Endothelial cell of umbilical vein (primary cell): Measurements from ENCODE around the gene TCF15. TPM values are rescaled to one million over a fixed set of nuclear protein-coding genes. Genes with fewer than 3 reads are reported as not detected.

Experiments
- BruUV-seq: library from RNA; stranded (reverse); fragments of 400-500 nt; replicated peaks from 2 replicates; lab custom pipeline; 2021; lab: Mats Ljungman, UMichigan
- CTCF ChIA-PET: fragments of 300-600, 350-600 bp; sonication (Branson Sonifier 250); formaldehyde crosslinking; loops from one replicate; lab custom pipeline; 2021; ENCODE audit warnings: antibody characterized with exemption, inconsistent platforms; lab: Charles Lee
- POLR2A ChIA-PET: fragments of 300-600, 350-600 bp; sonication (Branson Sonifier 250); formaldehyde crosslinking; loops from one replicate; lab custom pipeline; 2021; ENCODE audit warnings: antibody characterized with exemption, inconsistent platforms; lab: Charles Lee
- DNase-seq: peaks from one replicate; pipeline ENCODE4 v3.0.0-alpha.2; 2011; ENCODE audit warnings: low read depth, low spot score
- FAIRE-seq: peaks from 2 replicates; lab custom pipeline; 2011; peaks lifted over from hg19 to GRCh38; lab: Jason Lieb, UNC
- H2AFZ ChIP-seq: 2 replicates; pipeline ENCODE4 v1.6.0; 2012; ENCODE audit warnings: low read depth, low read length, control low read depth, inconsistent platforms
- H3K27ac ChIP-seq: 2 replicates; pipeline ENCODE4 v1.5.1; 2011; ENCODE audit warnings: low read depth, mild to moderate bottlenecking, control low read depth, low read length, moderate library complexity; ENCODE audit not compliant: insufficient read depth
- H3K27me3 ChIP-seq, 2 experiments: 2 replicates each; pipeline versions ENCODE4 v1.6.0 to v1.6.1; 2011; ENCODE audit warnings: low read length in 2 of 2, mixed read lengths in 1 of 2; ENCODE audit not compliant: control insufficient read depth in 2 of 2, insufficient read depth in 2 of 2
- H3K36me3 ChIP-seq, 2 experiments: 2 replicates in 1 of 2; 3 replicates in 1 of 2; pipeline ENCODE4 v1.5.1; 2011; ENCODE audit warnings: low read length in 2 of 2, mild to moderate bottlenecking in 1 of 2, moderate library complexity in 1 of 2; ENCODE audit not compliant: control insufficient read depth in 2 of 2, insufficient read depth in 2 of 2; ENCODE audit errors: extremely low read depth in 1 of 2
- H3K4me1 ChIP-seq: 3 replicates; pipeline ENCODE4 v1.5.1; 2011; ENCODE audit warnings: mild to moderate bottlenecking, low read length; ENCODE audit not compliant: control insufficient read depth, insufficient read depth; ENCODE audit errors: extremely low read depth
- H3K4me2 ChIP-seq: 2 replicates; pipeline ENCODE4 v1.6.1; 2011; ENCODE audit warnings: low read length, control low read depth, mixed read lengths; ENCODE audit not compliant: insufficient read depth
- H3K4me3 ChIP-seq, 3 experiments: fragments of 200-600 bp in 1 of 3; sonication (generic), shearing (Covaris generic) in 1 of 3; replicated peaks in 1 of 3; 2 replicates each; pipeline ENCODE4 v1.5.1; 2011 to 2016; ENCODE audit warnings: control low read depth in 3 of 3, low read length in 3 of 3, mild to moderate bottlenecking in 2 of 3, inconsistent platforms in 1 of 3, low read depth in 1 of 3, moderate library complexity in 1 of 3; ENCODE audit not compliant: insufficient read depth in 1 of 3
- H3K79me2 ChIP-seq: 2 replicates; pipeline ENCODE4 v1.6.0; 2012; ENCODE audit warnings: low read length, inconsistent platforms; ENCODE audit not compliant: control insufficient read depth, insufficient read depth
- H3K9ac ChIP-seq: replicated peaks from 2 replicates; pipeline ENCODE3; 2011; ENCODE audit warnings: low read length, control low read depth; ENCODE audit not compliant: insufficient read depth; ENCODE audit errors: extremely low read depth
- H3K9me1 ChIP-seq: replicated peaks from 3 replicates; pipeline ENCODE4 v1.6.0; 2011; ENCODE audit warnings: mild to moderate bottlenecking, low read length; ENCODE audit not compliant: control insufficient read depth, insufficient read depth; ENCODE audit errors: extremely low read depth
- H3K9me3 ChIP-seq: replicated peaks from 2 replicates; pipeline ENCODE4 v1.5.1; 2012; ENCODE audit warnings: low read length, inconsistent platforms; ENCODE audit not compliant: control insufficient read depth, insufficient read depth
- H4K20me1 ChIP-seq: replicated peaks from 2 replicates; pipeline ENCODE3; 2011; ENCODE audit warnings: mild to moderate bottlenecking, low read length; ENCODE audit not compliant: control insufficient read depth, insufficient read depth; ENCODE audit errors: extremely low read depth
- CTCF ChIP-seq, 2 donors: IDR thresholded peaks; 1 replicate in 1 of 2; 2 replicates in 1 of 2; pipeline ENCODE4 v1.5.1; 2011; ENCODE audit warnings: low read length in 2 of 2, mild to moderate bottlenecking in 2 of 2, moderate library complexity in 2 of 2, control low read depth in 1 of 2, inconsistent platforms in 1 of 2, low read depth in 1 of 2; ENCODE audit not compliant: insufficient read depth in 1 of 2; ENCODE audit errors: extremely low read depth in 1 of 2
- EZH2 ChIP-seq: IDR thresholded peaks from 2 replicates; pipeline ENCODE4 v1.6.1; 2012; ENCODE audit warnings: borderline replicate concordance, low read depth, mild to moderate bottlenecking, moderate library complexity, low read length, inconsistent platforms; ENCODE audit not compliant: severe bottlenecking
- FOS ChIP-seq: IDR thresholded peaks from 2 replicates; pipeline ENCODE4 v1.6.1; 2011; ENCODE audit warnings: mild to moderate bottlenecking, low read length, moderate library complexity, borderline replicate concordance; ENCODE audit not compliant: insufficient read depth
- GATA2 ChIP-seq: IDR thresholded peaks from 2 replicates; pipeline ENCODE4 v1.7.0; 2011; ENCODE audit warnings: low read depth, mild to moderate bottlenecking, moderate library complexity, mixed read lengths, low read length; ENCODE audit not compliant: insufficient read length, insufficient read depth
- JUN ChIP-seq: IDR thresholded peaks from 2 replicates; pipeline ENCODE4 v1.6.1; 2011; ENCODE audit warnings: borderline replicate concordance, low read depth; ENCODE audit not compliant: insufficient read length, insufficient read depth
- MAX ChIP-seq: IDR thresholded peaks from 2 replicates; pipeline ENCODE4 v1.6.1; 2011; ENCODE audit not compliant: insufficient read depth, insufficient read length
- MYC ChIP-seq: IDR thresholded peaks from one replicate; pipeline ENCODE4 v1.6.1; 2011; ENCODE audit warnings: mild to moderate bottlenecking, low read depth, low read length
- POLR2A ChIP-seq: IDR thresholded peaks from 2 replicates; pipeline ENCODE4 v1.6.1; 2012; ENCODE audit warnings: low read depth, mild to moderate bottlenecking, control low read depth, low read length
- POLR2AphosphoS5 ChIP-seq: IDR thresholded peaks from 2 replicates; pipeline ENCODE4 v1.6.1; 2012; ENCODE audit warnings: low read depth, mild to moderate bottlenecking, control low read depth, low read length, moderate library complexity; ENCODE audit not compliant: insufficient read depth
- dilution Hi-C: fragments of 300-500 bp; cut with MboI; formaldehyde crosslinking; loops from one replicate; pipeline ENCODE4 v1.15.0; 2019; ENCODE audit warnings: low sequenced_read_pairs; ENCODE audit not compliant: extremely low pct_ligation_motif_present
- intact Hi-C: fragments of 100-400 bp; cut with micrococcal nuclease; formaldehyde crosslinking; loops from one replicate; pipeline ENCODE4 v1.10.0; 2022
- polyA plus RNA-seq, 4 experiments: library from polyadenylated mRNA; depleted of rRNA in 3 of 4; stranded (reverse) in 3 of 4; unstranded in 1 of 4; fragments of >200 nt; gene quantifications; 2 replicates each; pipeline versions ENCODE4 v1.2.1 to v1.2.3, GENCODE V29; 2011 to 2012; ENCODE audit warnings: missing spikeins in 1 of 4
- total RNA-seq: library from RNA; stranded (reverse); gene quantifications from 2 replicates; pipeline ENCODE4 v1.2.3, GENCODE V29; 2021

TCF15 gene
- total and polyA plus RNA-seq, 2 donors (not counting 3 experiments of a cell fraction or from before 2014, with no cell fraction given): 0.07 to 1.3 TPM

- intact Hi-C loops (no loop called here), dilution Hi-C loops (no loop called here)
- peaks cover 2% of the 10 kb centered on the region for H3K4me1 ChIP-seq
- H3K4me2 ChIP-seq: no peak overlapping the region
- no peaks in the 10 kb centered on the region for H4K20me1 ChIP-seq
- no peaks in the 10 kb centered on the region for H3K36me3 ChIP-seq
- H3K9ac ChIP-seq: no peak overlapping the region
- DNase-seq (no peak), FAIRE-seq (no peak)
- ChIA-PET CTCF (no interaction called here), POLR2A (no interaction called here)
- BruUV-seq: no TSS peak
- no peaks in the 10 kb centered on the region for H3K9me1 ChIP-seq
- no peak for TF ChIP-seq POLR2AphosphoS5
- TF ChIP-seq CTCF (IDR thresholded peaks at IDR 0.05; ENCODE audit: extremely low read depth in 1 of 2, insufficient read depth in 1 of 2, low read depth in 1 of 2, low read length in 2 of 2): no peak
- no peak for TF ChIP-seq GATA2
- no peak for TF ChIP-seq EZH2
- TF ChIP-seq MAX: no peak
- TF ChIP-seq JUN: no peak
- no peak for TF ChIP-seq FOS
- TF ChIP-seq MYC: no peak
- TF ChIP-seq POLR2A: no peak
- no peaks in the 10 kb centered on the region for H3K9me3 ChIP-seq
- H2AFZ ChIP-seq: no peak overlapping the region
- H3K4me3 ChIP-seq: no peak overlapping the region
- H3K27me3 ChIP-seq: peaks cover 0 to 1% of the 10 kb centered on the region in 2 experiments
- no peaks in the 10 kb centered on the region for H3K79me2 ChIP-seq
- no peak overlapping the region for H3K27ac ChIP-seq
Observed at GRCh38 chr20:592506-592905, 17.6 kb downstream of the TCF15 start.
